GM18909 (cell line): ENCODE data around the gene MYH7B.

Experiments used
- ATAC-seq: cut with Tn5 transposase; IDR thresholded peaks from one replicate; pipeline ENCODE4 v1.9.1; 2021; ENCODE audit warnings: mild to moderate bottlenecking; ENCODE audit not compliant: unreplicated experiment, poor library complexity

MYH7B gene

DNA sequence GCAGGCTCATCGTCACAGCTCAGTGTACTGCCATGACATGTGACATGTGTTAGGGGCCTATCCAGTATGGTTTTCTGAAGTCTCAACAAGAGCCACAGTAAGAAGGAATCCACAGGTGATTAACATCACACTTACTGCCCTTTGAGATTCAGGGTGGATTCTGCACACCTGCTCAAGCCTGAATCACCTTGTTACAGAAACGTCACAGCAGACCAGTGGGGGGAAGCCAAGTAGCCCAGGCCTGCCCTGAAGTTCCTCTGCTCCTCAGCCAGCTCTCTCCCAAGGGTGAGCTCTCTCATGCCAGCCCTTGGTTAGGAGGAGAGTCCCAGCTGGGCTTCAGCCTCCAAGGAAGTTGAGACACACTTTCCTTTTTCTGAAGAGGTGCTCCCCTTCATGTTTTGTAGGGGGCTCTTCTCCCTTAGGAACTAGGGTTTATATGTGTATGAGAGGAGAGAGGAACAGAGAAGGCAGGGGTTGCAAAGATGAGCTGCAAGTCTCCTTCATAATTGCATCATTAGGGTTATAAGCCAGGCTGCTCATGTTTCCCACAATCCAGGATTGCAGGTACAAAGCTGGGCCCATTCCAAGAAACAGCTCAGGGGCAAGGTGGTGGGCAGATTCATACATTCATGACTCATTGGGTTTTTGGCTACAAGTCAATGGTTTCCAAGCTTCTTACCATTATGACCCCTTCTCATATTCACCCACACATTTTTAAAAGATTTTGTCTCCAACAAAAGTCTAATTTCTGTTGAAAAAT lies 11.7 kb upstream of the MYH7B start:
- no peak for ATAC-seq

DNA sequence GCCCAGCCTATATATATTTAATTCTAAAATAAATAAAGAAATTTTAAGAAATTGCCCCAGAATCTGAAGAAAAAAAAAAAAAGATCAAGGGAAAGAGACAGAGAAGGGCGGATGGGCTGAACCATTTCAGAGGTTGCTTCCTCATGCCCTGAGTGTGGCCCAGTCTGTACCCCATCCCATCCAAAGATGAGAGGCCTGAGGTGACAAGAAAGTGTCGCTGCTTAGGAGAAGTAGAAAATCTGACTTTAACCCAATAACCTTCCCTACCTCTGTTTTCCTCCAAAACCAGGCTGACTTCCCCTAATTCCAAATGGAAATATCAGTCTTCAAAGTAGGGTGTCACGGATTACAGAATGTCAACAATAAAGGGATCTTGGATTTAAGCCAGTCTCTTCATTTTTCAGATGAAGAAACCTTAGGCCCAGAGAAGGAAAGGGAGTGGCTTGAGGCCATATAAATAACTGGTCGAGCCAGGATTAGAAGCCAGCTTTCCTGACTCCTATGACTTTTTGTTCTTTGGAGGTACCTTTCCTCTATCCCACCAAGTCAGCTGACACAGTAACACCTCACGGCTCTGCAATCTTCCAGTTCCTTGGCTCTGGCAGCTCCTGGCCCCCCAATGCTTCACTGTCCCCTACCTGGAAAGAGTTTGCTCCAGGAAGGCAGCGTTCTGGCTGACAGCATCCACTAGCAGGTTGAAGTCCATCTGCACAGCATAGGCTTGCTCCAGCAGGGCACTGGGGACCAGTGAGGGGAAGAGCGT lies 10.2 kb upstream of the MYH7B start:
- ATAC-seq = no peak

DNA sequence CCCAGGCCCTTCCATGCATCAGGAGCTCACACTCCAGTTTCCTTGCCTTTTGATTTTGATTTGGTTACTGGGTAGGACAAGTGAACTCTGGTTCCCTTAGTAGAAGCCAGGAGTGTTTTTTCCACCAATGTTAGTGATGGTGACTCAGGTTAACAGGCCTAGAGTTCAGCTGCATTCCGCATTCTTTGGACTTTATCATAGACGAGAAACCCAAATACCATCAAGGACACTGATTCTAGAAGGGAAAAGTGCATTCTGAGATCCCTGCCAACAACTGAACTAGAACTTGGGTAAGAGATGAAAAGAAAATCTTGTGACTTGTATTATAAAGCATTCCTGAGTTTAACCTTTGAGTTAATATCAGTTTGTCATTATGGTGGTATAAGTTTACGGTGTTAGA lies 9.0 kb upstream of the MYH7B start:
- ATAC-seq = no peak

DNA sequence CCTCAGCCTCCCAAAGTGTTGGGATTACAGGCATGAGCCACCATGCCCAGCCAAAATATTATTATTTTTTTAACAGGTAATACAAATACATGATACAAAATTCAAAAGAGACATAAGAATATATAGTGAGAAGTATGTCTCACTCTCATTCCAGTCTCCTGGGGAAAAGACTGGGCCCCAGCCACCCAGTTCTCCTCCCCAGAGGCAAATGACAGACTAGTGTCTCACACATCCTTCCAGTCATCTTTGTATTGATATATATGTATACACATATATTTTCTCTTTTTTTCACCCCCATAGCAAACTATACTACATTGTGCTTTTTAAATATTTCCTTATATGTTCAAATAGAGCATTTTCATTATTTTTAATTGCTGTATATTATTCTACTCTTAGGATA lies 8.3 kb upstream of the MYH7B start:
- no peak for ATAC-seq

DNA sequence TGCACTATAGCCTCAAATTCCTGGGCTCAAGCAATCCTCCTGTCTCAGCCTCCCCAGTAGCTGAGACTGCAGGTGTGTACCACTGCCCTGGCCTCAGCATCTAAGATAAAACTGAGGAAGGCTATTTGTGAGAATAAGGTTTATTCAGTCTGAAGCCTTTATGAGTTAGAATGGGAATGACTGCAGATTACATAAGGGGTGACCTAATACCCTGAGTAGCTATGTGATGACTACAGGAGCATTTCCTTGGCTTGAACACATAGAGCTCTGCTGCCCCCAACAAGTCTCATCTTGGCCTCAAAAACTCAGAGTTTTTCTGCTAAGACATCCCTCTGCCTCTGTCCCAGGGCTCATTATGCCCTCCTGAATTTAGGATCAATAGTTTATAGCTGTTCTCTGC lies 7.6 kb upstream of the MYH7B start:
- ATAC-seq = no peak

DNA sequence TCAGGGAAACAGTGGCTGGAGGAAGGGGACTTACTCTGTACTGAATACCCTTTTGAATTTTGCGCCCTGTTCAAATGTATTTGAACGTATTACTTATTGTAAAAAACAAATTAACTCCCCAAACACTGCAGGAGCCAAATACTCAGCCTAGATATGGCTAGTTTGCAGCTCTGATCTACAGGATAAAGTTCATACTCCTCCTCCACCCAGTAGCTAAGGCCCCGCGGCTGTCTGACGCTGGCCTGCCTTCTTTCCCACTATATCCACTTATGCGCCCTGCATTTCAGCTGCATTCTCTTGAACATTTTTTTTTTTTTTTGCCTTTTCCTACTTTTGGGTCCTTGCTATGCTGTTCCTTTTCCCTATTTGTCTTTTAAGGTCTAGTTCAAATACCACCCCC lies 6.5 kb upstream of the MYH7B start:
- ATAC-seq = no peak

DNA sequence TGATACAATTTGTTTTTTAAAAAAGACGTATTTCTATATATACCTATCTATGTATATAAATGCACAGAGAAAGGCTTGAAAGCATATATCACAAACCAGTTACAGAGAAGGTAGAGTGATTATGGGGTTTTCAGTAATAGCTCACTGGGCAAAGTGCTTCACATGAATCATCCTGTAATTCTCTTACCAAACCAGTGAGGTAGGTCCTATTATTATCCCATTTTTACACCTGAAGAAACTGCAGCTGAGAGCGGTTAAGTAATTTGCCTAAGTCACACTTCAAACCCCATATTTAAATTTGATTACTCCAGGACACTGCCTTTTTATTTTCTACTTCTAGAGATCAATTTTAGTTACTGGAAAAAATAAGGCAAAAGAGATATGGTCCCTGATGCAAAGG lies 4.4 kb upstream of the MYH7B start:
- ATAC-seq = no peak

DNA sequence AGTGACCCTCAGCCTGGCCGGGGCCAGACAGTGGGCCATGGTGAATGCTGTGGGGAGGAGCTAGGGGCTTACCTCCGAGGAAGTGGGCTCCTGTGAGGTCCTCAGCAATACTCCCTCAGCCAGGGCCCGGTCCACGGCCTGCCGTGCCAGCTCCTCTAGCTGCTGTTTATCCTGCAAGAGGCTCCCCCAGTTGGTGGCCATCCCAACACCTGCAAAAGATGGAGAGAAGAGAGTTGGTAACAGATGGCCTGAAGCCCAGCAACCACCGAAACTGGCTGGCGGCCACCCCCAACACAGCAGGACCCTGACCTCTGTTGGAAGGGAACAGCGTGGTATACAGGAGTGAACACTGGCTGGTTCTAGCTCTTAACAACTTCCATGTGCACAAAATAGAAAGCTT lies 4.0 kb upstream of the MYH7B start:
- no peak for ATAC-seq

DNA sequence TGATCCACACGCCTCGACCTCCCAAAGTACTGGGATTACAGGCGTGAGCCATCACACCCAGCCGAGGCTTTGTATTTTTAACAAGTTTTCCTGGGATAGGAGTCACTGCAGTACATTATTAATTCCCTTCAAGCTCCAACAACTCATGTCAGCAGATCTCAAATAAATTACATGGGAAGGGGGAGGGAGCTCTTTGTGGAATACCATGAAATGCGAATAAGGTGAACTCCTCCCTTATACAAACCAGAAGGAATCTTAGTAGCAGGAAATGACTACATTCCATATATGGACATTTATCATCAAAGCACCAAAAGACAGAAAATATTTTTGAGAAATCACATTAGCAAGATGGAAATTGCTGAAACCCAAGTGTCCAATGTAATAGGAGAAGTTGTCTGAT lies 3.0 kb upstream of the MYH7B start:
- ATAC-seq = no peak

DNA sequence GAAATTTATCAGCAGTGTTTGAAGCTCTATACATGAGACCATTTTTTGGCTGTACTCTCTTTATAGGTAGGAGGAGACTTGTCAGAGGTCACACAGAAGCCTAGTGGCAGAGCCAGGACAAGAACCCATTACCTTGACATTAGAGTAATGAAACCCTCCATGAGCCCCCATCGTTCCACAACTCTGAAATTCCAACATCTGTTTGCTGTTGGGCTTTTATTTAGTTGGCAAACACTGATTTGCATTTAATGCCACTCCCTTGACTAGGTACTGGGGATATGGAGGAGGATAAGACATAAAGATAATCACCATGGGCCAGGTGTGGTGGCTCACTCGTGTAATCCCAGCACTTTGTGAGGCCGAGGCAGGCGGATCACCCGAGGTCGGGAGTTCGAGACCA lies 1.7 kb upstream of the MYH7B start:
- ATAC-seq = no peak

DNA sequence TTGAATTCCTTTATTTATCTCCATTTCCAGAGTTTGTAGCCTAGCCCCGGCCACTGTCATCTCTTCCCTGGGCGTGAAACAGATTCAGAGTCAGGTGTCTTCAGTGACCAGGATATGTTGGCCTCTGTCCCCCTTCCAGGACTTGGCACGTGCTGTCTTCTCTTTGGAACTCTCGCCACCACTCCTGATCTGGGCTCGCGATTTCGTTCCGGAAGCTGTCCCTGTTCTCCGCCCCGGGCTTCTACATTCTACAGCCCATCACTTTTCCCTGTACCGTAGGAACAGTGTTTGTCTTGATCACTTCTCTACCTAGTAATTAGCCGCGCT lies 801 bp upstream of the MYH7B start:
- ATAC-seq = no peak

DNA sequence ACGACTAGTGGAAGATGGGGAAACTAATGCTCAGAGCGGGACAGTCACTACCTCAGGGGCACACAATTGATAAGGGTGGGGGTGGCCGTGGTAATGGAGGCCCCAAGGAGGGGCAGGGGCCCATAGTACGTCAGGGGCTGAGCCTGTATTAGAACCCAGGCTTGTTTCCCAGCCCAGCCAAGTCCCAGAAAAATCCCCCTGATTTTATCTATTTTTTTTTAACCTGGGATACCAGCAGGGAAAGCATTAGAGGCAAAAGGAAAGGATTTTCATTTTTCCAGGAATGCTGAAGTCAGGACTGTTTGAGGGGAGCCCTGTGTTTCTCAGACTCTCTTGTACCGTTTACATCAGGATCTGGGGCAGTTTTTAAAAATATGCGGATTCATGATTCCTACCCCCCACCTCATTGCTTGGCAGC lies 382 bp downstream of the MYH7B start:
- ATAC-seq = no peak

DNA sequence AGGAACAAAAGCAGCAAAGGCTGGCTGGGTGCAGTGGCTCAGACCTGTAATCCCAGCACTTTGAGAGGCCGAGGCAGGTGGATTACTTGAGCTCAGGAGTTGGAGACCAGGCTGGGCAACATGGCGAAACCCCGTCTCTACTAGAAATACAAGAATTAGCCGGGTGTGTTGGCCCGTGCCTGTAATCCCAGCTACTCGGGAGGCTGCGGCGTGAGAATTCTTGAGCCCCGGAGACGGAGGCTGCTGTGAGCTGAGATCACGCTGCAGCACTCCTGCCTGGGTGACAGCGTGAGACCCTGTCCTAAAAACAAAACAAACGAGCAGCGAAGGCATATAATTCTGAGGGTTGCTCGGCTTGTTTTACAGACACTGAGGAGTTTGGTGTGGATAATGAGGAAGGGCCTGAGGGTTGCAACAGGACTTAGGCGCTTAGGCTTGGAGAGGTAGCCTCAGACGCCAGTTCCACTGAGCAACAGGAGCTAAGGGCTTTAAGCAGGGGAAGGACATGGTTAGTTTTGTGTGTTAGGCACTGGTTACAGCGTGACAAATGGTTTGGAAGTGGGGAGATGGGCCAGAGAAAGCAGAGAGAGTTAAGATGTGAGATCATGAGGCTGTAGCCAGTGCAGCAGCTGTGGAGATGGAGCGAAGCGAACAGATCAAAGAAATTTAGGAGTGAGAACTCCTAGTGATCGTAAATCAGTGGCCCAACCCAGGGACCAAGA lies 1.2 kb downstream of the MYH7B start:
- ATAC-seq = no peak

DNA sequence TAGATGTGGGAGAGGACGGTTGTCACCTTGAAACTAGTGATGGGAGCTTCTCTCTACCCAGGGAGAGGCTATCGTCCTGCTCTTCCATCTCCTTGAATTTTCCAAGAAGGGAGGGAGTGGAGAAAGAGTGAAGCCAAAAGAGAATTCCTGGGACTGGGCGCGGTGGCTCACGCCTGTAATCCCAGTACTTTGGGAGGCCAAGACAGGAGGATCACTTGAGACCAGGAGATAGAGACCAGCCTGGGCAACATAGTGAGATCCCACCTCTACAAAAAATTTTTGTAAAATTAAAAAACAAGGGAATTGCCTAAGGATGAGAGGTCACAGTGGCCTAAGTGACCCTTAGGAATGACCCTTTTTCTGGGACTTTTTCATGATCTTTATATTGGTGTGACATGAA lies 8.8 kb downstream of the MYH7B start:
- no peak for ATAC-seq

DNA sequence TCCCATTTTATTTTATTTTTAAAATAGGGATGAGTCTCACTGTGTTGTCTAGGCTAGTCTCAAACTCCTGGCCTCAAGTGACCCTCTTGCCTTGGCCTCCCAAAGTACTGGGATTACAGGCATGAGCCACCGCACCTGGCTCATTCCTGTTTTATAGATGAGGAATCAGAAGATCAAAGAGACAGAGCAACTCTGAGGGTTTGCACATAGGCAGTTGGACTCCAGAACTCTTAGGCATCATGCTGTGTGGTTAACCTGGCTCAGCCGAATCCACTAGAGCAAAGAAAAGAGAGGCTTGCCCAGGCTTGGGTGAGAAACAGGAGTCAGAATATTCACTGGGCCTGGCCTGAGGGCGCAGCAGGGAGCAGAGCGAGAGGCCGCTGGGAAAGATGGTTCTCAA lies 9.4 kb downstream of the MYH7B start:
- no peak for ATAC-seq

DNA sequence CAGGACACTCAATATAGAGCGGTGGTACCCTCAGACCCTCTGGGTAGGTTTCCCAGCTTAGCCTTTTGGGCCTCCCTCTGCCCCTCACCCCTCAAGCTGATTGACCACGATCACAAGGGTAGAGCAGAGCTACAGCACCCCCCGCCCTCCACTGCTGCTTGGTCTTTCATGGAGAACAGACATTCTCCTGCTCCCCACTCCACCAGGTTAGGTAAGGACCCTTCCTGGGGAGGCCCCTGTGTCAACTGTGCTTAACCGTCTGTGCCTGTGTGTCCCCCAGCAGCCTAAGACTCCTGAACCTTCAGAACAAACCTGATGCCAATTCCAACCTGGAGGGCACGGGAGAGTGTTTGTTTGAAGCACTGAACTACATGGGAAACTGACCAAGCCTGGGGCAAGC lies 11.8 kb downstream of the MYH7B start:
- no peak for ATAC-seq

DNA sequence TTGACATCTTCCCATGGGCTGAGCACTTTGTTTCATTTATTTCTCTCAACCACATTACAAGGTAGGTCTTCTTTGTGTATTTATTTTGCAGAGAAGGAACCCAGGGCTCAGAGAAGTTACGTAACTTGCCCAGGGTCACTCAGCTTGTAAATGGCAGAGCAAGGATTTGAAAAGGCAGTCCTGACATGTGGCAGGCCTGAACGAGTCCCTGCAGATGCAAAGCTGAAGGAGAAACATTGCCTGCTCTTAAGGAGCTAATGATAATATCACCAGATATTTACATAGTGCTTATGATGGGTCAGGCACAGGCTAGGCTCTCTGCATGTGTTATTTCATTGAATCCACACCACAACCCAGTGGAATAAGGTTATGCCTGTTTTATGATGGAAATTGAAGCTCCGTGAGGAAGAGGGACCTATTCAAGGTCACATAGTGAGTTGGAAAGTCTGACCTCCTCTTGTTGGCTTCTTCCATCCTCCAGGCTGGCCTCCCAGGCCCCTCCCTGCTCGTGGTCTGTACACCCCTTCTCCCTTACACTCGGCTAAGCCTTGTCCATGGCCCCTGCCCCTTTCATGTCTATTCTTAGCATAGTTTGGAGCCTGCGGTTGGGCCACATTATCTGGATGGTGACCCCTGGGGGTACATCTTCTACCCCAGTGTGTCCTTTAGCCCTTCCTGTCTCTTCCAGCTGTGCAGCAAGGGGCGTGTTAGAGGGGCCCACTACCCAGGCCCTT lies 12.5 kb downstream of the MYH7B start:
- ATAC-seq = no peak

DNA sequence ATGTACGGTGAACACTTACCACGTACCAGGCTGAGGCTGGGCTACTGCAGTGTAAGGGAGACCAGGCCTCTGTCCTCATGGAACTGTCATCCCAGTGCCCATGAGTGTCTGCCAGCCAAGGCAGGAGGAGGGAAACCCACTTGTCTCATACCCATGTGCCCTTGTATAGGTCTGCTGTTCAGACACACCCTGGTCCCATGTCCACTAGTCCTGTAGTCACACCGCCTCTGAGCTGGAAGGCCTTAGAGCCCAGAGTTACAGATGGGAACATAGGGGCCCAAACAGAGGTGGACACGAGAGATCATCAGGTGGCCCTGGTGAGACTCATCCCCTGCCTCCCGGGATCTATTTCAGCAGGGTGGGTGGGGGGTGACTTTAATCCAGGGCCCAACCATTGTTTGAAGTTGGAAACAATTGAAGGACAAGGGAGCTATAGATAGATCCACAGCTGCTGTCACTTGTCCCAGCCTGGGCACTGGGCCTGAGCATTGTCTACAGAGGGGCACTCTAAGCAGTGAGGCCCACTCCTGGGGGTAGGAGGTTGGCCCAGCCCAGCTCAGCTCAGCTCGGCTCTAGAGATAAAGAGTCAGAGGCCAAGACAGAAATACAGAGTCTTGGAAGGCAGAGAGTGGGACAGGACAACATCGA lies 14.6 kb downstream of the MYH7B start:
- no peak for ATAC-seq

DNA sequence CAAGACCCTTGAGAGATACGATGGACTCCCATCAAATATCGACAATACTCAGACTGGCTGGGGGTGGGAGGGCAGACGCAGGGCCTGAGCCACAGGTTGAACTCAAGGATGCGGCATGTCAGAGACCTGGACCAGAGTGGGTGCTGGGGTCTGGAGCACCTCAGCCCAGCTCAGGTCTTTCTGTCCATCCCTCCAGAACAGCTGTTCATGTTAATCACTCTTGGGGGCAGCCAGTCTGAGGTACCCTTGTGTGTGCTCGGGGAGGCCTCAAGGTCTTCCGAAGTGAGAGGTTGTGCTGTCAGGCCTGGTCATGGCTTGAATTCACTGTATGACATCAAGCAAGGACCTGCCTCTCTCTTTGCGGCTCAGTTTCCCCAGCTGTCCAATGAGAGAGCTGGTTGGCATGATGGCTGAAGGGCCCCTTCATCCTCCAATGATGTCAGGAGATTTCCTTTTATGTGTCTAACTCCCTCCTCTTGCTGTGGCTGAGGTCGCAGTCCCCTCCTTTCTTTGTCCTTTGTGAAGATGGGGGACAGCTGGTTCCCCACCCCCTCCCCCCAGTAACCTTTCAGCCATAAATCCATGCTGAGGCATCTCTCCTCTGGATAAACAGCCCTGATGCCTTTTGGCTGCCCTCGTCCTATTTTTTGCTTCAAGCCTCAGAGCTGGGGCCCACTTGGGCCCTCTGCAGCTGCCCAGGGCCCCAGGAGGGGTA lies 15.3 kb downstream of the MYH7B start:
- no peak for ATAC-seq
